NB4 (cell line): Measurements from ENCODE around the gene KLK10.

Experiments
- CTCF ChIP-seq: IDR thresholded peaks from one replicate; pipeline ENCODE4 v1.5.1; 2012; ENCODE audit warnings: low read depth, low read length
- MYC ChIP-seq: IDR thresholded peaks from 2 replicates; pipeline ENCODE4 v1.6.1; 2011; ENCODE audit warnings: low read depth, low read length
- POLR2A ChIP-seq: IDR thresholded peaks from 2 replicates; pipeline ENCODE4 v1.6.1; 2011; ENCODE audit warnings: mild to moderate bottlenecking; ENCODE audit not compliant: insufficient read length; ENCODE audit errors: extremely low read depth

GRCh38 chr19:50981587-50982146 is 37.8 kb downstream of the KLK10 start:
- no peak for TF ChIP-seq POLR2A
- TF ChIP-seq CTCF, result no peak
- TF ChIP-seq MYC, result no peak
